ENCODE data around the gene PLS3.

The PLS3 gene

DNA sequence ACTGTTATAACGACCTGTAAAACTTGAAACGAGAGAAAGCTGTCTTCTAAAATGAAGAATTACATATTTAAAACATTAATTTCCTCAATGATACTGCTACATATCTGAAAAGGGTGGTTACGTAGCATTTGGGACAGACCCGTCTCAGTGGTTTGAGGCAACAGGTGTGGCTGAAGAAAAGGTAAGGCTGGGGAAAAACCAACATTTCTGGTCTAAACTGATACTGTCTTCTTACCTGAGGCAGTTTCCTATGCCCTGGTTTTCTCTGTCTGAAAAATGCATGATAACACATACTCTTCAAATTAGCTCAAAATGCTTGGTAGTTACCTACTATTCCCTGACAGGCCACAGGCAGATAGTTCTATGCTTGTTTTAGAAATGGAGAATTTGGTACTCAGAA is 30.4 kb downstream of the PLS3 start:
- H3K4me3 ChIP-seq (ENCODE audit: low read depth, low read length), result no peak overlapping the region
- DNase-seq (ENCODE audit: low read depth), result no peak
- TF ChIP-seq, protein P1, sequence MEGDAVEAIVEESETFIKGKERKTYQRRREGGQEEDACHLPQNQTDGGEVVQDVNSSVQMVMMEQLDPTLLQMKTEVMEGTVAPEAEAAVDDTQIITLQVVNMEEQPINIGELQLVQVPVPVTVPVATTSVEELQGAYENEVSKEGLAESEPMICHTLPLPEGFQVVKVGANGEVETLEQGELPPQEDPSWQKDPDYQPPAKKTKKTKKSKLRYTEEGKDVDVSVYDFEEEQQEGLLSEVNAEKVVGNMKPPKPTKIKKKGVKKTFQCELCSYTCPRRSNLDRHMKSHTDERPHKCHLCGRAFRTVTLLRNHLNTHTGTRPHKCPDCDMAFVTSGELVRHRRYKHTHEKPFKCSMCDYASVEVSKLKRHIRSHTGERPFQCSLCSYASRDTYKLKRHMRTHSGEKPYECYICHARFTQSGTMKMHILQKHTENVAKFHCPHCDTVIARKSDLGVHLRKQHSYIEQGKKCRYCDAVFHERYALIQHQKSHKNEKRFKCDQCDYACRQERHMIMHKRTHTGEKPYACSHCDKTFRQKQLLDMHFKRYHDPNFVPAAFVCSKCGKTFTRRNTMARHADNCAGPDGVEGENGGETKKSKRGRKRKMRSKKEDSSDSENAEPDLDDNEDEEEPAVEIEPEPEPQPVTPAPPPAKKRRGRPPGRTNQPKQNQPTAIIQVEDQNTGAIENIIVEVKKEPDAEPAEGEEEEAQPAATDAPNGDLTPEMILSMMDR (conservative IDR thresholded peaks at IDR 0.05; ENCODE audit: low read depth, low read length), result no peak

DNA sequence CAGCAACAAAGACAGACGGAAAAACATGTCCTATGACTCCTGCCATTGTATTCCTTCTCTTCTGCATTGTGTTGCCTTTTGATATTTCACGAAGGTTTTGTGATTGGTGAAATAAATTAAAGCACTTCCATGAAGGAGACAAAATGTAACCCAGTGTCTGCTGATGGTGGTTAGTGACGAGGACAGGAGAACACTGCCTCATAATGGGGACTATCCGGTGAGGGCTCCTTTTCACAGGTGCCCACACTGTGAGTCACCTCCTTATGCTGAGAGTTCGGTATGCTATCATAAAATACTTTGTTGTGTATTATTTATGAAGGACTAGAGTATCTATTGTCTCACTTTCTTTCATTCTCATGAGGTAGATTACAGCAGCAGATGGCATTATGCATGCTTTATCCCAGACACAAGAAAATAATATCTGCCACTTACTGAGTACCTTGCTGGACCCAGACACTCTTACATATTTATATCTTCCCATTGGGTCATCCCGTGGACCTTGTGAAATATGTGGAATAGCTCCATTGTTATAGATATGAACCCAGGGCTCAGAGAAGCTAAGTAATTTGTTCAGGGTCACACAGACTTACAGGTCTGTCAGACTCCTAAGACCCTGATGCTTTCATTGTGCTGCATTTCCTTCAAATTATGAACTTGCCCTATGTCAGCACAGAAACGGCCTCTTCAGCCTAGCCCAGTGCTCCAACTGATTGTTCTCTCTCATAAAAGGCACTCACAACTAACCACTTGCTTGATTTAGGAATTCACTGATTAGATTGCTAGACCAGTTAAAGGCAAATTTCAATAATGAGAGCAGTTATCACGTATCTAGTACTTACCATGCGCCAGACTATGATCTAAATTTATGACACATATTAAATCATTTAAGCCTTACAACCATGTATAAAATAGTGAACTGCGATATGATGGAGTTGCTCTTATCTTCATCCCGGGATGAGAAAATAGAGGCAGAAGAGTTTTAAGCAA is 31.2 kb downstream of the PLS3 start:
- TF ChIP-seq, protein P1 (conservative IDR thresholded peaks at IDR 0.05; ENCODE audit: low read depth, low read length), result no peak
- no peak overlapping the region for H3K4me3 ChIP-seq (ENCODE audit: low read depth, low read length)

DNA sequence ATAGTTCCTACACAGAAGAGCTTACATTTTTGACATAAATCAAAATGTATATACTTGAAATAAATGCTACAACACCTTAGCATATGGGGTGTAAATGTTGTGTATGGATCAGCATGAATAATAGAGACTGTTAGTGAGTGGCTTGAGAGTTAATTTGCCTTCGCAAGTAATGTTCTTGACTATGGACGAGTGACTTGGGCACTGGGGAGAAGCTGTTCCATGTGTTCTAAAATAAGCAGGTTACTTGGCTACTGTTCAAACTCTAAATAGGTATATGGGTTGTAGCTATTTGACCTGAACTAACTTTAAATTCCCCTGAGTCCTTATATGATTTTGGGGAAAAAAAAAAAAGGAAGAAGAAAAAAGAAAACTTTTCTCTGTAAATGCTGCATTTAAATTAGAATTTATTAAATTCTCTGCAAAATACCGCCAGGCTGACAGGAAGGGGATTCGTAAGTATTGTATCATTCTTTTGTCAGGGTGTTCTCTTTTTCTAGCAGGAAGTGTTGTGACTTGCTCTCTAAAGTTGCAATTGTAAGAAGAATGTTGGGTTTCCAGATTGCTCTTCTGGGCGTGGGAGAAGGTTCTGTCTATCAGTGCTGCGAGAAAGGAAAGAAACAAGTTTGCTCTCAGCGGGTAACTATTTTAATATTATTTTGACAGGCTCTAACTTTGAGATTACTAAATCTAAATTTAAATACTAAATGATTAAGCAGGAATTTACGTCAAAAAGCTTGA is 32.2 kb downstream of the PLS3 start:
- DNase-seq (ENCODE audit: low read depth), result peak; percentile 74
- peak overlapping the region; percentile 48 for H3K4me3 ChIP-seq (ENCODE audit: low read depth, low read length)
- TF ChIP-seq, protein P1 (conservative IDR thresholded peaks at IDR 0.05; ENCODE audit: low read depth, low read length), result no peak

More for the DNA sequence above, 31.2 kb downstream of the PLS3 start:
- no peak for DNase-seq (ENCODE audit: low read depth)

DNA sequence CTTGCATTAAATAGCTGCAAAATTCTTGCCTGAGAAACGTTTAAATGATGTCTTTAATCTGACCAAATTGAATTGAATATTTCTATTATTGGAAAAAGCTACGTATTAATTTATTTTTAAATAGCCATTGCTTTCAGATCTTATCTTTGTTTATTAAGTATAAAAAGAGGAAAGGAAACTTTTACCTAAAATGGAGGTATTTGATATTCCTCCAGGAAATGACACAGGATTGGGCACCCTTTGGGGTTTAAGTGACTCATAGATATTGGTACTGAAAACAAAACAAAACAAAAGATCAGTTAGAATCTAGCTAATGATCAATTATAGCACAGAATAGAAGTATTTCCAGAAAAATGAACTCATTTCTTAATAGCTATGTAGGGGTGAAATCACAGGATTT is 34.1 kb downstream of the PLS3 start:
- peak overlapping the region; percentile 48 for H3K4me3 ChIP-seq (ENCODE audit: low read depth, low read length)
- TF ChIP-seq, protein P1 (conservative IDR thresholded peaks at IDR 0.05; ENCODE audit: low read depth, low read length), result no peak
- no peak for DNase-seq (ENCODE audit: low read depth)

DNA sequence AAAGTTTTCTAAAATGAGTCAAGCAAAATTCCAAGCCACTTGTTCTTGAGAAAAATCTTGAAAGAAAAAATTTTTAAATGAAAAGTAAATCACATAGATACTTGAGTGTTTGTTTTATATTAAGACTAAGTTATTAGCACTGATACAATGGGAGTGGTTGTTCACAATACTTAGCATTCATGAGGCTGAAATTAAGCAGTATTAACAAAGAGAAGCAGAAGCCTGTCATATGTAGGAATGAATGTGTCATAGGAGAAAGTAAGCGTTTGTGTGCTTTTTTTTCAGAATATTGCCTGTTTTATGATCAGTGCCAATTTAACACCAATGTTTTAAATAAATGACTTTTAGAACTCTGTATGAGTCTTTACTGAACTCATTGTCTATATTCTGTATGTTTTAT is 37.6 kb downstream of the PLS3 start:
- DNase-seq (ENCODE audit: low read depth), result no peak
- TF ChIP-seq, protein P1 (conservative IDR thresholded peaks at IDR 0.05; ENCODE audit: low read depth, low read length), result no peak
- no peak overlapping the region for H3K4me3 ChIP-seq (ENCODE audit: low read depth, low read length)

DNA sequence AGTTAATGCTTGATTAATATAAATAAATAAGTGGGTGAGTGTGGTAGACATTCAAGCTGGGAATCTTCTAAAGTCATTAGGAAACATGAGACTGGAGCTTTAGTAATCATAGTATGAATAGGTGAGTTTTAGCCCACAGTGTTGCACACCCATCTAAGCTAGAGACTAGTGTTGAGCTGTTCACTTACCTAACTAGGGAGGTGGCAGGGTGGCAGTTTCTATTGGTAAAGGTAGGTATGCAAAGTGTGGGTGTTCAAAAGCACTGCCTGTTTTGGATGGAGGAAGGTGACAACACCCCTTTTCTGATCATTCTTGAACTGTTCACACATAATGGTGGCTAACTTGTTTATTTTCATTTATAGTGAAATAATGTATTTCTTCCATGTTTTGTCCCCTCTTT is 41.3 kb downstream of the PLS3 start:
- TF ChIP-seq, protein P1 (conservative IDR thresholded peaks at IDR 0.05; ENCODE audit: low read depth, low read length), result no peak
- DNase-seq (ENCODE audit: low read depth), result no peak
- no peak overlapping the region for H3K4me3 ChIP-seq (ENCODE audit: low read depth, low read length)
